Activated T-helper 9 cell treated with anti-CD3 and anti-CD28 coated beads, Interleukin-2, amount 50 U/mL, for 16 hours (primary cell): ENCODE data around the gene ZDHHC24.

ENCODE experiments used
- DNase-seq: peaks from one replicate; pipeline ENCODE4 v3.0.0-alpha.2; 2020; ENCODE audit warnings: low read depth

Gene ZDHHC24

GRCh38 chr11:66564984-66565383, 19.1 kb upstream of the ZDHHC24 start:
- no peak for DNase-seq

GRCh38 chr11:66564538-66564937, 18.7 kb upstream of the ZDHHC24 start:
- DNase-seq: no peak

GRCh38 chr11:66563832-66564231, 18.0 kb upstream of the ZDHHC24 start:
- no peak for DNase-seq

GRCh38 chr11:66562907-66563583, 17.2 kb upstream of the ZDHHC24 start:
- no peak for DNase-seq

- DNase-seq: no peak
Observed at GRCh38 chr11:66562275-66562674, 16.4 kb upstream of the ZDHHC24 start.

- DNase-seq: no peak
Observed at GRCh38 chr11:66561975-66562248, 16.1 kb upstream of the ZDHHC24 start.

- DNase-seq: no peak
Observed at GRCh38 chr11:66561178-66561974, 15.5 kb upstream of the ZDHHC24 start.

GRCh38 chr11:66559866-66560676, 14.2 kb upstream of the ZDHHC24 start:
- DNase-seq: no peak

- peak; percentile 19 for DNase-seq
Observed at GRCh38 chr11:66559142-66559865, 13.5 kb upstream of the ZDHHC24 start.

GRCh38 chr11:66557733-66558326, 12.0 kb upstream of the ZDHHC24 start:
- no peak for DNase-seq

GRCh38 chr11:66556086-66556485, 10.2 kb upstream of the ZDHHC24 start:
- no peak for DNase-seq

- no peak for DNase-seq
Observed at GRCh38 chr11:66555416-66555815, 9.6 kb upstream of the ZDHHC24 start.

- no peak for DNase-seq
Observed at GRCh38 chr11:66554602-66555001, 8.8 kb upstream of the ZDHHC24 start.

- DNase-seq: no peak
Observed at GRCh38 chr11:66550887-66551286, 5.0 kb upstream of the ZDHHC24 start.

- no peak for DNase-seq
Observed at GRCh38 chr11:66549696-66550095, 3.8 kb upstream of the ZDHHC24 start.

GRCh38 chr11:66548774-66549630, 3.2 kb upstream of the ZDHHC24 start:
- no peak for DNase-seq

- DNase-seq: no peak
Observed at GRCh38 chr11:66548041-66548440, 2.2 kb upstream of the ZDHHC24 start.

GRCh38 chr11:66547662-66548009, 1.8 kb upstream of the ZDHHC24 start:
- no peak for DNase-seq

- no peak for DNase-seq
Observed at GRCh38 chr11:66546966-66547661, 1.3 kb upstream of the ZDHHC24 start.

GRCh38 chr11:66546368-66546965, 619 bp upstream of the ZDHHC24 start, which contains the start of gene ACTN3:
TSS of gene ACTN3 (plus strand) at chr11:66546903. CDS start at chr11:66546938, 35 bp downstream.
- no peak for DNase-seq
